SK-N-SH (cell line): ENCODE data around the gene UST. TPM values are rescaled to one million over a fixed set of nuclear protein-coding genes. Genes with fewer than 3 reads are reported as not detected.

Source experiments
- CTCF ChIA-PET: fragments of 300-600, 350-600 bp; formaldehyde crosslinking; extraction: SDS; loops from one replicate; lab custom pipeline; 2021; lab: Yijun Ruan, JAX
- POLR2A ChIA-PET: fragments of 350-600 bp; sonication (Branson Sonifier 250); formaldehyde crosslinking; extraction: SDS; loops from one replicate; lab custom pipeline; 2020; ENCODE audit warnings: antibody characterized with exemption, inconsistent platforms; lab: Yijun Ruan, JAX
- DNase-seq: peaks from one replicate; pipeline ENCODE4 v3.0.0; 2012
- H2AFZ ChIP-seq: fragments of 200-600 bp; sonication (generic); 2 replicates; pipeline ENCODE4 v1.8.1; 2016; ENCODE audit warnings: antibody characterized with exemption, mild to moderate bottlenecking, low read depth
- H3F3A ChIP-seq: fragments of 200-600 bp; sonication (generic); replicated peaks from 2 replicates; pipeline ENCODE3; 2016; ENCODE audit warnings: antibody characterized with exemption, mild to moderate bottlenecking; ENCODE audit not compliant: insufficient read depth
- H3K27ac ChIP-seq, 2 experiments: fragments of 200-500 bp in 1 of 2; fragments of 200-600 bp in 1 of 2; sonication (Bioruptor generic) in 1 of 2; sonication (generic), shearing (Covaris generic) in 1 of 2; 2 replicates each; pipeline versions ENCODE4 v1.5.1 to v1.6.1; 2014 to 2016; ENCODE audit warnings: low read depth in 2 of 2, inconsistent platforms in 1 of 2, low read length in 1 of 2, mild to moderate bottlenecking in 1 of 2, mixed read lengths in 1 of 2
- H3K27me3 ChIP-seq: fragments of 200-600 bp; sonication (generic), shearing (Covaris generic); 2 replicates; pipeline ENCODE4 v1.6.1; 2016; ENCODE audit warnings: mixed run types; ENCODE audit not compliant: insufficient read depth
- H3K36me3 ChIP-seq, 2 experiments: fragments of 200-500 bp in 1 of 2; fragments of 200-600 bp in 1 of 2; sonication (Bioruptor generic) in 1 of 2; sonication (generic) in 1 of 2; replicated peaks in 1 of 2; 2 replicates each; pipeline versions ENCODE3 to v1.5.1; 2014 to 2016; ENCODE audit warnings: low read length in 1 of 2, mild to moderate bottlenecking in 1 of 2; ENCODE audit not compliant: insufficient read depth in 2 of 2, control insufficient read depth in 1 of 2
- H3K4me1 ChIP-seq, 2 experiments: fragments of 200-500 bp in 1 of 2; fragments of 200-600 bp in 1 of 2; sonication (Bioruptor generic) in 1 of 2; sonication (generic), shearing (Covaris generic) in 1 of 2; 2 replicates each; pipeline versions ENCODE4 v1.5.1 to v1.6.1; 2014 to 2016; ENCODE audit warnings: low read depth in 1 of 2, low read length in 1 of 2, mixed run types in 1 of 2; ENCODE audit not compliant: insufficient read depth in 2 of 2, control insufficient read depth in 1 of 2
- H3K4me2 ChIP-seq: fragments of 200-600 bp; sonication (generic), shearing (Covaris generic); 2 replicates; pipeline ENCODE4 v1.6.1; 2017; ENCODE audit warnings: mixed run types
- H3K4me3 ChIP-seq, 2 experiments: fragments of 200-500 bp in 1 of 2; fragments of 200-600 bp in 1 of 2; sonication (Bioruptor generic) in 1 of 2; sonication (generic), shearing (Covaris generic) in 1 of 2; 2 replicates each; pipeline versions ENCODE4 v1.5.1 to v1.8.1; 2014 to 2016; ENCODE audit warnings: low read depth in 2 of 2, inconsistent platforms in 1 of 2, low read length in 1 of 2, mild to moderate bottlenecking in 1 of 2, mixed read lengths in 1 of 2, moderate library complexity in 1 of 2
- H3K79me2 ChIP-seq: fragments of 200-600 bp; sonication (generic); 2 replicates; pipeline ENCODE4 v1.8.1; 2017; ENCODE audit warnings: mild to moderate bottlenecking; ENCODE audit not compliant: insufficient read depth
- H3K9ac ChIP-seq: fragments of 200-600 bp; sonication (generic); 2 replicates; pipeline ENCODE4 v1.6.1; 2017; ENCODE audit warnings: mixed run types
- H3K9me2 ChIP-seq: fragments of 200-600 bp; sonication (generic); 2 replicates; pipeline ENCODE4 v1.6.1; 2017; ENCODE audit warnings: mixed run types
- H3K9me3 ChIP-seq: fragments of 200-600 bp; sonication (generic); 2 replicates; pipeline ENCODE4 v1.6.1; 2017; ENCODE audit warnings: mixed run types, mild to moderate bottlenecking, moderate library complexity
- H4K20me1 ChIP-seq: fragments of 200-600 bp; sonication (generic); 2 replicates; pipeline ENCODE4 v1.6.1; 2017; ENCODE audit warnings: mild to moderate bottlenecking, mixed run types; ENCODE audit not compliant: insufficient read depth
- CHD2 ChIP-seq: fragments of 150-350 bp; IDR thresholded peaks from 2 replicates; pipeline ENCODE4 v1.6.1; 2018; ENCODE audit warnings: low read length; ENCODE audit not compliant: partially characterized antibody
- CTCF ChIP-seq: fragments of 200-600 bp; sonication (generic); IDR thresholded peaks from 2 replicates; pipeline ENCODE4 v1.6.1; 2017; ENCODE audit warnings: antibody characterized with exemption, mild to moderate bottlenecking, moderate library complexity
- ELF1 ChIP-seq: IDR thresholded peaks from 2 replicates; pipeline ENCODE4 v1.4.0; 2012
- EP300 ChIP-seq, 2 experiments: IDR thresholded peaks; 2 replicates each; pipeline versions ENCODE4 v1.4.0 to v1.6.1; 2012; ENCODE audit warnings: borderline replicate concordance in 1 of 2, low read depth in 1 of 2, low read length in 1 of 2
- EZH2phosphoT487 ChIP-seq: fragments of 200-600 bp; sonication (generic); IDR thresholded peaks from 2 replicates; pipeline ENCODE4 v1.6.1; 2017; ENCODE audit warnings: low read depth, mixed run types, mild to moderate bottlenecking, antibody characterized with exemption, moderate library complexity, borderline replicate concordance
- FOSL2 ChIP-seq: IDR thresholded peaks from 2 replicates; pipeline ENCODE4 v1.4.0; 2012; ENCODE audit warnings: low read depth, mild to moderate bottlenecking, moderate library complexity, borderline replicate concordance
- FOXJ3 ChIP-seq: sonication (generic); formaldehyde crosslinking; IDR thresholded peaks from 2 replicates; pipeline ENCODE4 v1.5.1; 2020; ENCODE audit warnings: mild to moderate bottlenecking, missing genetic modification reagents
- GABPA ChIP-seq: IDR thresholded peaks from 2 replicates; pipeline ENCODE4 v1.4.0; 2012; ENCODE audit warnings: low read depth, mild to moderate bottlenecking
- GATA2 ChIP-seq: sonication (generic); formaldehyde crosslinking; IDR thresholded peaks from 2 replicates; pipeline ENCODE4 v1.5.0; 2020; ENCODE audit warnings: mild to moderate bottlenecking, missing genetic modification reagents
- JUND ChIP-seq: IDR thresholded peaks from 2 replicates; pipeline ENCODE4 v1.4.0; 2012
- MXI1 ChIP-seq: IDR thresholded peaks from 2 replicates; pipeline ENCODE4 v1.6.1; 2012; ENCODE audit warnings: mild to moderate bottlenecking, low read depth, low read length, improper control_type of control experiment
- NFIC ChIP-seq: IDR thresholded peaks from 2 replicates; pipeline ENCODE4 v1.4.0; 2012; ENCODE audit warnings: borderline replicate concordance
- PBX3 ChIP-seq: IDR thresholded peaks from 2 replicates; pipeline ENCODE4; 2012
- RAD21 ChIP-seq: IDR thresholded peaks from 2 replicates; pipeline ENCODE4 v1.6.1; 2012; ENCODE audit warnings: mild to moderate bottlenecking, low read length
- RCOR1 ChIP-seq: fragments of 150-350 bp; IDR thresholded peaks from 2 replicates; pipeline ENCODE4 v1.6.1; 2017; ENCODE audit warnings: antibody characterized with exemption, low read length
- RFX5 ChIP-seq: IDR thresholded peaks from 2 replicates; pipeline ENCODE4 v1.6.1; 2012; ENCODE audit warnings: mild to moderate bottlenecking, improper control_type of control experiment, low read length
- RXRA ChIP-seq: IDR thresholded peaks from 2 replicates; pipeline ENCODE4 v1.4.0; 2012; ENCODE audit warnings: low read depth, mild to moderate bottlenecking, borderline replicate concordance
- TAF1 ChIP-seq: IDR thresholded peaks from 2 replicates; pipeline ENCODE4 v1.6.1; 2012; ENCODE audit warnings: low read depth, mild to moderate bottlenecking, low read length, moderate library complexity, borderline replicate concordance
- TEAD4 ChIP-seq: IDR thresholded peaks from 2 replicates; pipeline ENCODE4 v1.4.0; 2012; ENCODE audit warnings: mild to moderate bottlenecking, borderline replicate concordance; ENCODE audit not compliant: insufficient read depth
- USF1 ChIP-seq: IDR thresholded peaks from 2 replicates; pipeline ENCODE4 v1.4.0; 2012; ENCODE audit warnings: low read depth, borderline replicate concordance
- USF2 ChIP-seq: fragments of 150-350 bp; IDR thresholded peaks from 2 replicates; pipeline ENCODE4 v1.6.1; 2017; ENCODE audit warnings: antibody characterized with exemption, low read length, low read depth, borderline replicate concordance
- ZBTB33 ChIP-seq: IDR thresholded peaks from 2 replicates; pipeline ENCODE4 v1.4.0; 2012; ENCODE audit warnings: low read depth, borderline replicate concordance
- WGBS: methylation state at CpG from one replicate; pipeline ENCODE4 v1.1.6; 2017; ENCODE audit warnings: low lambda C conversion rate; 5-methylcytosine and 5-hydroxymethylcytosine counted together
- polyA plus RNA-seq, 3 experiments: library from polyadenylated mRNA; depleted of rRNA; stranded (reverse); fragments of >200 nt; gene quantifications; 2 replicates each; pipeline ENCODE4 v1.2.3, GENCODE V29; 2012
- TF ChIP-seq, protein P1 (sequence below): IDR thresholded peaks from 2 replicates; pipeline ENCODE4 v1.6.1; 2012; ENCODE audit warnings: mild to moderate bottlenecking, low read depth, low read length, moderate library complexity

Gene UST
- polyA plus RNA-seq, 1 of the 3 experiments (the other 2 are of a cell fraction): 1.7 TPM

DNA sequence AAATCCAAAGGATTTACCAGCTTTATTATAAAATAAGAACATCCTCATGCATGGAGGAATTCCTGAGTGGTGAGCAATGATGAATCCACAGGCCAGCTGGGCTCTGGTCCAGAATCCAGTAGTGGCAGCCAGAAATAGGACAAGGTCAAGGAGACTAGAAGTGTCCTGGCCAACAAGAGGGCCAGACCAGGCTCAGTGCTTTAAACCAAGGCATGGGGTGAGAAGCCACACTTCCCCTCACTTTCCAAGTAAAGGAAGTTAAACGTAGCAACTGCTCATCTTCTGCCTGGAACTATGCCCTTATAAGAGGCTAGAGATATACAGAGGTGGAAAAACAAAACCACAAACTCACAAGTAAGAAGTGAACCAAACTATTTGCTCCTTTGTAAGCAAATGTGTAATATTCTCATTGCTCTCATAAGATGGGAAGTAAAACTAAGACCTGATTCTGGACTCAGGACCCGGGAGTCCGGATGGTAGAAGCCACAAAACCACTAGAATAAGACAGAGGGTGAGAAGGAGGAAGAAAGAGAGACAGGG, 253.2 kb downstream of the UST start:
- H3K9me3 ChIP-seq: peaks cover 6% of the 10 kb centered on the region
- H3K27me3 ChIP-seq: no peaks in the 10 kb centered on the region
- no peak for DNase-seq
- H3K36me3 ChIP-seq: no peaks in the 10 kb centered on the region
- no peaks in the 10 kb centered on the region; the same call in 1 of the 2 replicates for H3K9me2 ChIP-seq
- peaks cover 0 to 14% of the 10 kb centered on the region in 2 experiments; a peak in 3 of 4 replicates for H3K4me1 ChIP-seq
- H3K27ac ChIP-seq: peak overlapping the region; percentile 67 to 89; a peak in 3 of 4 replicates
- H3K9ac ChIP-seq: peak overlapping the region; percentile 38; the same call in 1 of the 2 replicates
- peak overlapping the region; percentile 44; the same call in 1 of the 2 replicates for H2AFZ ChIP-seq
- H3K79me2 ChIP-seq: no peaks in the 10 kb centered on the region
- H3K4me2 ChIP-seq: peak overlapping the region; percentile 67; the same call in 1 of the 2 replicates
- H4K20me1 ChIP-seq: no peaks in the 10 kb centered on the region
- CTCF ChIA-PET: no interaction called here
- H3K4me3 ChIP-seq: no peak overlapping the region
- 6% methylated on average over 3 of the region's 3 CpGs for WGBS
- H3F3A ChIP-seq: peaks cover 36% of the 10 kb centered on the region
- POLR2A ChIA-PET: no interaction called here
- TF ChIP-seq, protein P1, sequence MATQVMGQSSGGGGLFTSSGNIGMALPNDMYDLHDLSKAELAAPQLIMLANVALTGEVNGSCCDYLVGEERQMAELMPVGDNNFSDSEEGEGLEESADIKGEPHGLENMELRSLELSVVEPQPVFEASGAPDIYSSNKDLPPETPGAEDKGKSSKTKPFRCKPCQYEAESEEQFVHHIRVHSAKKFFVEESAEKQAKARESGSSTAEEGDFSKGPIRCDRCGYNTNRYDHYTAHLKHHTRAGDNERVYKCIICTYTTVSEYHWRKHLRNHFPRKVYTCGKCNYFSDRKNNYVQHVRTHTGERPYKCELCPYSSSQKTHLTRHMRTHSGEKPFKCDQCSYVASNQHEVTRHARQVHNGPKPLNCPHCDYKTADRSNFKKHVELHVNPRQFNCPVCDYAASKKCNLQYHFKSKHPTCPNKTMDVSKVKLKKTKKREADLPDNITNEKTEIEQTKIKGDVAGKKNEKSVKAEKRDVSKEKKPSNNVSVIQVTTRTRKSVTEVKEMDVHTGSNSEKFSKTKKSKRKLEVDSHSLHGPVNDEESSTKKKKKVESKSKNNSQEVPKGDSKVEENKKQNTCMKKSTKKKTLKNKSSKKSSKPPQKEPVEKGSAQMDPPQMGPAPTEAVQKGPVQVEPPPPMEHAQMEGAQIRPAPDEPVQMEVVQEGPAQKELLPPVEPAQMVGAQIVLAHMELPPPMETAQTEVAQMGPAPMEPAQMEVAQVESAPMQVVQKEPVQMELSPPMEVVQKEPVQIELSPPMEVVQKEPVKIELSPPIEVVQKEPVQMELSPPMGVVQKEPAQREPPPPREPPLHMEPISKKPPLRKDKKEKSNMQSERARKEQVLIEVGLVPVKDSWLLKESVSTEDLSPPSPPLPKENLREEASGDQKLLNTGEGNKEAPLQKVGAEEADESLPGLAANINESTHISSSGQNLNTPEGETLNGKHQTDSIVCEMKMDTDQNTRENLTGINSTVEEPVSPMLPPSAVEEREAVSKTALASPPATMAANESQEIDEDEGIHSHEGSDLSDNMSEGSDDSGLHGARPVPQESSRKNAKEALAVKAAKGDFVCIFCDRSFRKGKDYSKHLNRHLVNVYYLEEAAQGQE: no peak
- no peak for TF ChIP-seq RCOR1
- no peak for TF ChIP-seq ELF1
- TF ChIP-seq RXRA: 0 out of 2 replicates have a peak, but pooled peaks have one; percentile 31
- TF ChIP-seq FOSL2: peak; percentile 78; the same call in 1 of the 2 replicates
- TF ChIP-seq GATA2: no peak
- peak; percentile 71 for TF ChIP-seq JUND
- TF ChIP-seq USF2: no peak
- no peak for TF ChIP-seq EZH2phosphoT487
- TF ChIP-seq PBX3: peak; percentile 17; the same call in 1 of the 2 replicates
- peak; percentile 51; the same call in 1 of the 2 replicates for TF ChIP-seq TEAD4
- no peak for TF ChIP-seq CTCF
- no peak for TF ChIP-seq USF1
- no peak for TF ChIP-seq ZBTB33
- no peak for TF ChIP-seq MXI1
- TF ChIP-seq EP300 (IDR thresholded peaks at IDR 0.05; ENCODE audit: borderline replicate concordance in 1 of 2, low read depth in 1 of 2, low read length in 1 of 2): no peak
- TF ChIP-seq NFIC: peak; percentile 94
- no peak for TF ChIP-seq FOXJ3 (CRISPR knock-in tag)
- no peak for TF ChIP-seq GABPA
- TF ChIP-seq CHD2: no peak
- TF ChIP-seq TAF1: no peak
- TF ChIP-seq RAD21: no peak
- TF ChIP-seq RFX5: no peak
